Kidney capillary endothelial cell (primary cell): ENCODE measurements around the gene SKIC3.
A peak's percentile ranks its signal among the peaks of the same experiment; 100 is the strongest.

Experiments used
- DNase-seq: peaks from one replicate; pipeline ENCODE4 v3.0.0-alpha.2; 2018; ENCODE audit warnings: low spot score

Gene SKIC3

DNA sequence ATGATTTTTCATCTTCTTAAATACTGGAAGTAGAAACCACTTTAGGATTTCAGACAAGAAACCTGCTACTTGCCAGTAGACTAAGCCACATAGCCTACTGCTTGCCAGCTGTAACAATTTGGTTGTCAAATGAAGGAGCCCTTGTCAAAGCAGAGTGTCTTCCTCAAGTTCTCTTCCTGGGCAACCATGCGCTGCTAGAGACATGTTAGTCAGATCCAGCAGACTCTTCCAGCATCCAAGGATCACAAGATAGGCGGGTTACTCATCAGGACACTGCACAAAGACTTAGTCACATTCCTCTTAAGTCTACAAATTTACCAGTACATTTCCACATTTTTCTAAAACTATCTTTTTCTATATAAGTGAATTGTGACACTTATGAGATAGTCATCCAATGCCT is 24.4 kb downstream of the SKIC3 start:
- DNase-seq = peak; percentile 32

DNA sequence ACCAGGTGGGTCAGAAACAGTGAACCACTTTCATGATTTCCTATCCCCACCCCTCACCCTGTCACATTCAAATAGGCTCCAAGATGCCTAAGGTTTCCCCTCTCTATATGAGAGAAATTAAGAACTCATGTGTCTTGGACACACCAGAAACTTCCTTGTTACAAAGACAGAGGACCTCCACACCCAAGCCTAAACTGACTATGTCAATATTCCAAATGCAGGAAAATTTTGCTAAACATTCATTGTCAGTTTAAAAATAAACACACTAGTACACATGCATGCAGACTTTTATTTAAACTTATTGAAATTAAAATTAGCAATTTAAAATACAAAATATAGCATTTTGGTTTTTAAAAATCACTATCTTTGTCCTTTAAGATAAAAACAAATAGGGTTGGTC is 26.2 kb downstream of the SKIC3 start:
- DNase-seq = no peak

DNA sequence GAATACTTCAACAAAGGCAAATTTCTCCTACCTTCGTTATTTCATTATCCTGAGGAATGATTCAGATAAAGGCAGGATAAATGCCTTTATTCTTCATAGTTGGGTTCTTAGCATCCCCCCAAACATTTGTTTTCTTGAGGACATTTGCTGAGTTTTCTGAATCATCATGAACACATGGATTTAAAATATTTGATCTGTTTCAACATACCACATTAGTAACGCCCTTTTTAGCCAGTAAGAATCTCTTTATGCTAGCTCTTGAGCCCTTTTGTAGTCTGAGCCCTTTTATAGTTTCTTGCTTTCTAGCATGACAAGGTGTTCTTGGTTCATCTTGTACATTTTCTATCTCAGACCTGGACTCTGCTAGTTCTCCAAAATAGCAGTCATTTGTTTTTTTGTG is 27.9 kb downstream of the SKIC3 start:
- DNase-seq = no peak

DNA sequence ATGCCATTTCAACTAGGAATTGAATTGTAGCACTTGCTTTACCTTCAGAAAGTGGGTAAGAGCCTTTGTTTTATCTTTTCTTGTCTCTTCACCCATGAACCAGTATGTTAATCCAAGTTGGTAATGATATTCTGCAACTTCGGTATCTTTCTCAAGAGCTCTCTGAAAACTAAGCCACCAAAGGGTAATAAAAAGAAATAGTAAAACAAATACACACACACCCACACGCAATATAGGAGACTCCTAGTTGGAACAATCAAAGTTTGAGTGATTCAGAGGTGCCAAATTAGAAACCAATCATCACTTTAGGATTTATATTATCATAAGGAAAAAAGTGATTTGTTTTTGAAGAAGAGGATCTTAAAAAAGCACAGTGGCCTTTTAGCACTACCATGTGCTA is 30.4 kb downstream of the SKIC3 start:
- no peak for DNase-seq

DNA sequence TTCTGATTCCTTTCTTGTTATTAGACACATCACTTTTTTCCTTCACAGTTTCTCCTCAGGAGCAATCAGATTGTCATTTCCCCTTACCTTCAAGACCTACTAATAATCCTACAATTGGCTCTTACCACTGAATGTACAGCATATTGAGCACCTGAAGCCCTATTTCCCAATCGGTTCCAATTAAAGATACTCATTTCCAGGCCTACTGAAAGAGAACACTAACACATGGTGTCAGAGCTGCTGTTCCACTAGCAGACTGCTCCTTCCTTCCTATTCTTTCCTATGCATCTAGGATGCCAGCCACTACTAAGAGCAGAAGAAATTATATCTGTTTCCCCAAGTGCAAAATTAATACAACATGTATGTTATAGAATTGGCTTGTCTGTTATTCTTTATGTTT is 34.6 kb downstream of the SKIC3 start:
- no peak for DNase-seq

DNA sequence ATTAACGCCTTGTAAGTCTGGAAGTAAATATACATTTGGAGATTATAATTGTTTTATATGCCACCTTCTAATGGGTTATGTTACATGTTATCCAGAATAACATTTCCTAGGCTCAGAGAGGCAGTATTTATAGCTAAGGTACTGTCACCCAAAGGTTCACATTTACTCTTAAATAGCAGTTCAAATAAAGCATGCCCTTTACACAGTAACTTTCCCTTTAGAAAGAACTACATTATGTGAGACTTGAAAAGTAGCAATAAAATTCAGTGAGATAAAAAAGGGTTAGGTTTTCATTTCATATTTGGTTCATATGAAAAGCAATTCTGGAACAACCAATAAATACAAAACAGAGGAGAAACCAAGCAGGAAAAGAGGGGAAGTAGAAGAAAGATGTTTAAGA is 35.1 kb downstream of the SKIC3 start:
- DNase-seq = no peak

GRCh38 chr5:95519151-95519550 is 35.6 kb downstream of the SKIC3 start:
- no peak for DNase-seq

GRCh38 chr5:95518417-95518816 is 36.4 kb downstream of the SKIC3 start:
- DNase-seq = no peak

GRCh38 chr5:95511606-95512005 is 43.2 kb downstream of the SKIC3 start:
- no peak for DNase-seq

GRCh38 chr5:95508550-95508949 is 46.2 kb downstream of the SKIC3 start:
- no peak for DNase-seq
